Mesenchymal stem cell (in vitro differentiated cells and primary cell): ENCODE data around the gene SPINK5.
"Not testable (repeated sequence)": the region's sequence is repeated elsewhere in the genome, so short reads cannot be mapped to it uniquely, and the experiment has no call there.

Experiments
- DNase-seq: peaks from one replicate; pipeline ENCODE4 v3.0.0-alpha.2; 2013
- H2AFZ ChIP-seq: one replicate; pipeline ENCODE4 v1.6.1; 2013; ENCODE audit warnings: low read depth, mild to moderate bottlenecking, control low read depth, inconsistent platforms, low read length, moderate library complexity
- H2AK5ac ChIP-seq: 2 replicates; pipeline ENCODE4 v1.6.1; 2013; ENCODE audit warnings: low read length, moderate library complexity, mild to moderate bottlenecking, inconsistent platforms; ENCODE audit not compliant: severe bottlenecking
- H2BK120ac ChIP-seq: one replicate; pipeline ENCODE4 v1.6.1; 2013; ENCODE audit warnings: low read depth, mild to moderate bottlenecking, inconsistent platforms, low read length, moderate library complexity
- H2BK12ac ChIP-seq, 2 experiments: one replicate each; pipeline ENCODE4 v1.6.1; 2013; ENCODE audit warnings: inconsistent platforms in 2 of 2, low read length in 2 of 2, mild to moderate bottlenecking in 2 of 2, moderate library complexity in 2 of 2, control low read depth in 1 of 2
- H2BK15ac ChIP-seq: one replicate; pipeline ENCODE4 v1.6.1; 2013; ENCODE audit warnings: mild to moderate bottlenecking, low read depth, inconsistent platforms; ENCODE audit not compliant: poor library complexity, severe bottlenecking
- H2BK5ac ChIP-seq: 2 replicates; pipeline ENCODE4 v1.6.1; 2013; ENCODE audit warnings: low read depth, mild to moderate bottlenecking, low read length, control low read depth, inconsistent platforms; ENCODE audit not compliant: poor library complexity, severe bottlenecking
- H3K14ac ChIP-seq, 2 experiments: one replicate each; pipeline ENCODE4 v1.6.1; 2013; ENCODE audit warnings: inconsistent platforms in 2 of 2, low read length in 2 of 2, control low read depth in 1 of 2, mild to moderate bottlenecking in 1 of 2, moderate library complexity in 1 of 2
- H3K18ac ChIP-seq, 2 experiments: one replicate each; pipeline ENCODE4 v1.6.1; 2013; ENCODE audit warnings: inconsistent platforms in 2 of 2, low read length in 2 of 2, control low read depth in 1 of 2, low read depth in 1 of 2, mild to moderate bottlenecking in 1 of 2
- H3K23ac ChIP-seq, 2 experiments: one replicate each; pipeline ENCODE4 v1.6.1; 2013; ENCODE audit warnings: inconsistent platforms in 2 of 2, low read length in 2 of 2, mild to moderate bottlenecking in 2 of 2, moderate library complexity in 2 of 2, control low read depth in 1 of 2
- H3K27ac ChIP-seq: 2 replicates; pipeline ENCODE4 v1.5.1; 2013; ENCODE audit warnings: mild to moderate bottlenecking, moderate library complexity, low read length, control low read depth, inconsistent platforms; ENCODE audit not compliant: poor library complexity, severe bottlenecking
- H3K27me3 ChIP-seq, 2 experiments: 2 replicates each; pipeline versions ENCODE4 v1.6.1 to v1.7.0; 2013; ENCODE audit warnings: low read length in 2 of 2, mild to moderate bottlenecking in 2 of 2, moderate library complexity in 2 of 2, control low read depth in 1 of 2, inconsistent platforms in 1 of 2; ENCODE audit not compliant: control insufficient read depth in 1 of 2, insufficient read depth in 1 of 2
- H3K36me3 ChIP-seq, 2 experiments: 2 replicates each; pipeline versions ENCODE4 v1.6.1 to v1.7.0; 2013; ENCODE audit warnings: low read length in 2 of 2, control low read depth in 1 of 2, inconsistent platforms in 1 of 2, low read depth in 1 of 2, mild to moderate bottlenecking in 1 of 2; ENCODE audit not compliant: insufficient read depth in 2 of 2, control insufficient read depth in 1 of 2
- H3K4ac ChIP-seq, 2 experiments: one replicate each; pipeline ENCODE4 v1.6.1; 2013; ENCODE audit warnings: inconsistent platforms in 2 of 2, low read length in 2 of 2, mild to moderate bottlenecking in 2 of 2, moderate library complexity in 2 of 2, control low read depth in 1 of 2, low read depth in 1 of 2
- H3K4me1 ChIP-seq: 2 replicates; pipeline ENCODE4 v1.6.1; 2013; ENCODE audit warnings: low read depth, low read length, control low read depth; ENCODE audit not compliant: control insufficient read depth, insufficient read depth
- H3K4me2 ChIP-seq: 2 replicates; pipeline ENCODE4 v1.6.1; 2013; ENCODE audit warnings: low read length, mild to moderate bottlenecking, inconsistent platforms; ENCODE audit not compliant: poor library complexity, severe bottlenecking
- H3K4me3 ChIP-seq, 2 experiments: 2 replicates each; pipeline versions ENCODE4 v1.5.1 to v1.7.0; 2013; ENCODE audit warnings: low read length in 2 of 2, mild to moderate bottlenecking in 2 of 2, control low read depth in 1 of 2, low read depth in 1 of 2; ENCODE audit not compliant: insufficient read depth in 1 of 2
- H3K79me1 ChIP-seq: replicated peaks from 2 replicates; pipeline ENCODE4 v1.6.1; 2013; ENCODE audit warnings: mild to moderate bottlenecking, control low read depth, low read length, inconsistent platforms; ENCODE audit not compliant: poor library complexity, severe bottlenecking
- H3K9ac ChIP-seq: 2 replicates; pipeline ENCODE4 v1.7.0; 2013; ENCODE audit warnings: mild to moderate bottlenecking, low read length, moderate library complexity
- H3K9me3 ChIP-seq: 2 replicates; pipeline ENCODE4 v1.7.0; 2013; ENCODE audit warnings: mild to moderate bottlenecking, low read length; ENCODE audit not compliant: control insufficient read depth
- H4K8ac ChIP-seq: one replicate; pipeline ENCODE4 v1.6.1; 2013; ENCODE audit warnings: inconsistent platforms, mild to moderate bottlenecking, low read length, moderate library complexity
- H4K91ac ChIP-seq: one replicate; pipeline ENCODE4 v1.6.1; 2013; ENCODE audit warnings: mild to moderate bottlenecking, low read length, inconsistent platforms
- WGBS: methylation state at CpG from one replicate; pipeline ENCODE4 v1.1.7; 2013; ENCODE audit warnings: mixed read lengths; 5-methylcytosine and 5-hydroxymethylcytosine counted together

SPINK5 gene

DNA sequence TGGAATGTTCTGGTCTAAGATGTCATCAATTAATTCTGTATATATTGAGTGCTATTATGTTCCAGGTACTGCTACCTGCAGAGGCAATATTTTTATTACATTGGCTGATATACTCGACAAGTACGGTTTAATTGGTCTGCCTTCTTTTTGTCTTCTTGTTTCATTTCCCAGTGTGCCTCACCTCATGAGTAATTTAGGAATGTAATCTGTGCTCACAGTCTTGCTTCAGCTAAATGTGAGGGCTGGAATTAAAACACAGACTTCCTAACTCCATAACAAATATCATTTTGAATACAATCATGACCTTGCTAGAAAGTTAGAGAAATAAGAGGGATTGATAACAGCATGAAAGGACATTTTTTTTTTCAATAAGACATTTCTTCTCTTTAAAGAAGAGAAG lies 20.1 kb upstream of the SPINK5 start:
- H4K91ac ChIP-seq = no peak overlapping the region
- H2BK12ac ChIP-seq = no peak overlapping the region
- no peak overlapping the region for H3K23ac ChIP-seq
- no peaks in the 10 kb centered on the region for H3K27me3 ChIP-seq
- H3K27ac ChIP-seq = no peak overlapping the region
- no peaks in the 10 kb centered on the region for H3K79me1 ChIP-seq
- H4K8ac ChIP-seq = no peak overlapping the region
- no peak overlapping the region for H2AK5ac ChIP-seq
- H3K18ac ChIP-seq = no peak overlapping the region
- no peak overlapping the region for H3K4me2 ChIP-seq
- H3K4me1 ChIP-seq = no peaks in the 10 kb centered on the region
- H3K36me3 ChIP-seq = no peaks in the 10 kb centered on the region
- no peak overlapping the region for H2BK5ac ChIP-seq
- DNase-seq = no peak
- no peak overlapping the region for H2BK120ac ChIP-seq
- H2BK15ac ChIP-seq = no peak overlapping the region
- peaks cover 7% of the 10 kb centered on the region for H3K9me3 ChIP-seq
- 100% methylated on average over 2 of the region's 2 CpGs for WGBS
- no peak overlapping the region for H3K4me3 ChIP-seq
- H2AFZ ChIP-seq = no peak overlapping the region
- no peak overlapping the region for H3K14ac ChIP-seq
- no peak overlapping the region for H3K9ac ChIP-seq
- H3K4ac ChIP-seq = no peak overlapping the region

DNA sequence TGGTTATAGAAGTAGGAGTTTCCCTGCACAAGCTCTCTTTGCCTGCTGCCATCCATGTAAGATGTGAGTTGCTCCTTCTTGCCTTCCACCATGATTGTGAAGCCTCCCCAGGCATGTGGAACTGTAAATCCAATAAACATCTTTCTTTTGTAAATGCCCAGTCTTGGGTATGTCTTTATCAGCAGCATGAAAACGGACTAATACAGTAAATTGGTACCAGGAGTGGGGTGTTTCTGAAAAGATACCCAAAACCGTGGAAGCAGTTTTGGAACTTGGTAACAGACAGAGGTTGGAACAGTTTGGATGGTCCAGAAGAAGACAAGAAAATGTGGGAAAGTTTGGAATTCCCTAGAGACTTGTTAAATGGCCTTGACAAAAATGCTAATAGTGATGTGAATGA lies 8.6 kb upstream of the SPINK5 start:
- H4K91ac ChIP-seq, H3K4me2 ChIP-seq, H3K27ac ChIP-seq, H2BK15ac ChIP-seq, H3K23ac ChIP-seq, H2AFZ ChIP-seq, H3K18ac ChIP-seq, H3K4me3 ChIP-seq, DNase-seq, H4K8ac ChIP-seq, H3K14ac ChIP-seq, H2BK12ac ChIP-seq, H2AK5ac ChIP-seq, H3K4ac ChIP-seq, H3K79me1 ChIP-seq, H3K9ac ChIP-seq, H3K4me1 ChIP-seq, H2BK120ac ChIP-seq, H3K27me3 ChIP-seq, H3K36me3 ChIP-seq, H2BK5ac ChIP-seq: not testable (repeated sequence)
- 50% methylated on average over 2 of the region's 2 CpGs for WGBS
- H3K9me3 ChIP-seq = peaks cover 35% of the 10 kb centered on the region

DNA sequence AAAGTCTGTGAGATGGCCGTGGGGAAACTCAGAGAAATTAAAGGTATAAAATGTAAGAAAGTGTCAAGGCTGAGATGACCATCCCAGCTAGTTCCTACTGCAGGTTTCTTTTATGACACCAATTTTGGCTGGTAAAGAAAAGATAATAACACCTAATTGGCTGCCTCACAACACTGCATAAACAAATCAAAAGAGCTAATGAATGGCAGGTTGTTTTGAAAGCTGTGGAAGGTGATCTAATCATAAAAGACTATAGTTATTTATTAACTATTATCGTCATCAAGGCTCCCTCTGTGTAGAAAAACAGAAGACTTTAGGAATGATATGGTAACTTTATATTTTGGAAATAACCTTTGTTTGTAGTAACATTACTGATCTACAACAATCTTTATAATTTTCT lies 3.5 kb upstream of the SPINK5 start:
- no peak for DNase-seq
- H3K4me2 ChIP-seq = no peak overlapping the region

DNA sequence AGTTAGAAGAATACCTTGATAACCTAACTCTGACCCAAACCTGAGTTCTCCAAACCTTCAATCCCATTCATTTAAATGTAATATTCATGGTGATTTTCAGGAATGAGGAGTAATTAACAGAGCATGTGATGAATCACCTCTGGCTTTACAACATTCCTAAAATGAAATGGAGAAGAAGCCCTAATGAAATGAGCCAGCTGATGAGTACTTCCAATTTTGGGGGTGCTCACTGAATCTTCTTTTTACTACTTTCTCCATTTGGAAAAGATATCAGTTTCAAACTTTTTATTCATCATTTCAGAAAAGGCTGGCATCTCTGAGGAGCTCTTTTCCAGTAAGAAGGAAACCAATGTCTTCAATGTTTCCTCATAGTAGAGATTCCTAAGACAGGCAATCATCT lies 2.9 kb upstream of the SPINK5 start:
- Histone ChIP-seq H2BK12ac (no peak overlapping the region), H3K36me3 (peaks cover 0 to 2% of the 10 kb centered on the region in 2 experiments), H3K14ac (no peak overlapping the region), H3K4me2 (no peak overlapping the region), H3K27me3 (no peaks in the 10 kb centered on the region), H3K23ac (no peak overlapping the region), H2BK120ac (no peak overlapping the region), H3K4ac (no peak overlapping the region), H2AK5ac (no peak overlapping the region), H3K18ac (no peak overlapping the region), H3K9me3 (peaks cover 16% of the 10 kb centered on the region), H3K79me1 (no peaks in the 10 kb centered on the region), H2BK15ac (no peak overlapping the region), H2AFZ (no peak overlapping the region), H3K4me3 (no peak overlapping the region), H3K4me1 (no peaks in the 10 kb centered on the region), H2BK5ac (no peak overlapping the region), H3K9ac (no peak overlapping the region), H4K8ac (no peak overlapping the region), H4K91ac (no peak overlapping the region), H3K27ac (no peak overlapping the region)
- no peak for DNase-seq

More for the DNA sequence above, 3.5 kb upstream of the SPINK5 start:
- Histone ChIP-seq H3K79me1 (no peaks in the 10 kb centered on the region), H2AFZ (no peak overlapping the region), H3K9me3 (peaks cover 20% of the 10 kb centered on the region), H2AK5ac (no peak overlapping the region), H3K23ac (no peak overlapping the region), H3K4me3 (no peak overlapping the region), H3K4me1 (no peaks in the 10 kb centered on the region), H3K9ac (no peak overlapping the region), H3K18ac (no peak overlapping the region), H4K91ac (no peak overlapping the region), H2BK15ac (no peak overlapping the region), H3K36me3 (peaks cover 0 to 3% of the 10 kb centered on the region in 2 experiments), H3K27ac (no peak overlapping the region), H2BK12ac (no peak overlapping the region), H3K14ac (no peak overlapping the region), H2BK5ac (no peak overlapping the region), H2BK120ac (no peak overlapping the region), H4K8ac (no peak overlapping the region), H3K4ac (no peak overlapping the region), H3K27me3 (no peaks in the 10 kb centered on the region)
- 60% methylated on average over 1 of the region's 2 CpGs for WGBS
